Mesodermal cell (in vitro differentiated cells): ENCODE data around the gene IGSF22.
"Not testable (repeated sequence)": the region's sequence is repeated elsewhere in the genome, so short reads cannot be mapped to it uniquely, and the experiment has no call there.

Experiments used
- H3K27ac ChIP-seq: 2 replicates; pipeline ENCODE4 v1.7.0; 2013; ENCODE audit warnings: mild to moderate bottlenecking, low read depth, low read length, moderate library complexity; ENCODE audit not compliant: severe bottlenecking
- H3K36me3 ChIP-seq: 2 replicates; pipeline ENCODE4 v1.7.1; 2013; ENCODE audit warnings: mild to moderate bottlenecking, low read length, moderate library complexity; ENCODE audit not compliant: control insufficient read depth, insufficient read depth
- H3K4me1 ChIP-seq: one replicate; pipeline ENCODE4 v1.7.1; 2013; ENCODE audit warnings: mild to moderate bottlenecking, low read length; ENCODE audit not compliant: insufficient read depth, control insufficient read depth, poor library complexity, severe bottlenecking
- H3K4me3 ChIP-seq: 2 replicates; pipeline ENCODE4 v1.7.0; 2013; ENCODE audit warnings: low read length, control low read depth, mild to moderate bottlenecking; ENCODE audit not compliant: insufficient read depth, poor library complexity, severe bottlenecking; ENCODE audit errors: extremely low read depth
- H3K9me3 ChIP-seq: 2 replicates; pipeline ENCODE4 v1.7.1; 2013; ENCODE audit warnings: mild to moderate bottlenecking, low read length, moderate library complexity; ENCODE audit not compliant: control insufficient read depth
- WGBS, 2 experiments: methylation state at CpG; one replicate each; pipeline ENCODE4 v1.1.5; 2013; ENCODE audit warnings: missing lambda C conversion rate in 2 of 2; ENCODE audit not compliant: insufficient coverage in 2 of 2; 5-methylcytosine and 5-hydroxymethylcytosine counted together

Gene IGSF22

DNA sequence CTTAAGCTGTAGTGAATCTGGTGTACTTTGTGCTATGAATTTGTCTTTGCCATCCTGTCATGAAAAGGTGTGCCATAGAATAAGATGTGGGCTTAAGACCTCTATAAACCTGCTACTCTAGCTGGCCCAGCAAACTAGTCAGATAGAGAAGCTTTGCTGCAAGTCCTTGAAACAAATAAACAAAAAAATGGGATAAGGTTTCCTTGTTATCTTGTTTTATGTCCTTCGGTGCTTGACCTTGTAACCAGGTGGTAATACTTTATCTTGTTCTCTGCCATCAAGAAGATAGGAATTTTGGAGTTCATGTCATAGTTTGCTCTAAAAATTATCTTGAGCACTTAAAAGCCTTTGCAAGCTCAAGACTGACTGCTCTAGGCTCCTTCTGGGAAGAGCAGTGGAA is 41.7 kb downstream of the IGSF22 start:
- H3K27ac ChIP-seq, result no peak overlapping the region
- H3K36me3 ChIP-seq, result no peaks in the 10 kb centered on the region
- no peaks in the 10 kb centered on the region for H3K4me1 ChIP-seq
- WGBS, 2 experiments, result 100% methylated on average over 1 of the region's 1 CpG
- H3K4me3 ChIP-seq, result no peak overlapping the region
- H3K9me3 ChIP-seq, result no peaks in the 10 kb centered on the region

DNA sequence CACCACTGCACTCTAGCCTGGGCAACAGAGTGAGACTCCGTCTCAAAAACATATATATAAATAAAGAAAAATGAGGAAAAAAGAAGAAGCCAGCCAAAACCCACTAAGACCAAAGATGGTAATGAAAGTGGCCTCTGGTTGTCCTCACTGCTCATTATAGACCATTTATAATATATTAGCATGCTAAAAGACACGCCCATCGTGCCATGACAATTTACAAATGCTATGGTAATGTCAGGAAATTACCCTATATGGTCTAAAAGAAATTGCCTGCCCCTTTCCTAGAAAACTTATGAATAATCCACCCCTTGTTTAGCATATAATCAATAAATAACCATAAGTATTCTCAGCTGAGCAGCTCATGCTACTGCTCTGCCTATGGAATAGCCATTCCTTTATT is 43.5 kb downstream of the IGSF22 start:
- Histone ChIP-seq H3K27ac (no peak overlapping the region), H3K4me1 (no peaks in the 10 kb centered on the region), H3K36me3 (no peaks in the 10 kb centered on the region), H3K9me3 (no peaks in the 10 kb centered on the region), H3K4me3 (no peak overlapping the region)
- 90% methylated on average over 2 of the region's 3 CpGs; no CpG with 5 or more reads in 1 of the 2 experiments for WGBS, 2 experiments

DNA sequence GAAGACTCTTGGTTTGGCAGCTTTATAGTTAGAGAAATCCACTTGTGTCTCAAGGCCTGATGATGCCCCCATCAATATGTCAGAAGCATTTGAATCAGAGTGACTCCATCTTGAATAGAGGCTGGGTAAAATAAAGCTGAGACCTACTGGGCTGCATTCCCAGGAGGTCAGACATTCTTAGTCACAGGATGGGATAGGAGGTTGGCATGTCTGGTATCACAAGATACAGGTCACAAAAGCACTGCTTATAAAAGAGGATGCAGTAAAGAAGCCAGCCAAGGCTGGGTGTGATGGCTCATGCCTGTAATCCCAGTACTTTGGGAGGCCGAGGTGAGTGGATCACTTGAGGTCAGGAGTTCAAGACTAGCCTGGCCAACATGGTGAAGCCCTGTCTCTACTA is 44.0 kb downstream of the IGSF22 start:
- not testable (repeated sequence) for H3K4me1 ChIP-seq, H3K4me3 ChIP-seq, H3K9me3 ChIP-seq, H3K36me3 ChIP-seq, H3K27ac ChIP-seq
- WGBS, 2 experiments, result 86 to 100% methylated on average over 1 of the region's 1 CpG

DNA sequence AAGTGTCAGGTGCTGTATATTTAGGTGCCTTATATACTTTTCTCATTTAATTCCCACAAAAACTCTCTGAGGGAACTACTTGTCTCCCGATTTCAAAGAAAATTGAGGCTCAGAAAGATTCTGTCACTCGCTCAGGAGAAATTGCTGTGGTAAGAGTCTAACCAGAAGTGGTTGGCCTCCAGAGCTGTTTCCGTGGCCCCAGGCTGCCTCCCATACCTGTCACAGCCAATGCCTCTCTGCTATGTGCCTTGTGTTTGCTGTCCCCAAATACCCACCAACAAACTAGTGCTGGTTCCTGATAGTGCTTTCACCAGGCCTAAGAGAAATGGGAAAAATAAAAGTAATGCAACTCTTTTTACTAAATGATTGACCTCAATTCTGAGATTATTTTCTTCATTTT is 48.4 kb downstream of the IGSF22 start:
- H3K4me3 ChIP-seq, result no peak overlapping the region
- no peaks in the 10 kb centered on the region for H3K9me3 ChIP-seq
- no peaks in the 10 kb centered on the region for H3K36me3 ChIP-seq
- WGBS, 2 experiments, result 93 to 100% methylated on average over 1 to 2 of the region's 3 CpGs
- H3K27ac ChIP-seq, result no peak overlapping the region
- H3K4me1 ChIP-seq, result no peaks in the 10 kb centered on the region

DNA sequence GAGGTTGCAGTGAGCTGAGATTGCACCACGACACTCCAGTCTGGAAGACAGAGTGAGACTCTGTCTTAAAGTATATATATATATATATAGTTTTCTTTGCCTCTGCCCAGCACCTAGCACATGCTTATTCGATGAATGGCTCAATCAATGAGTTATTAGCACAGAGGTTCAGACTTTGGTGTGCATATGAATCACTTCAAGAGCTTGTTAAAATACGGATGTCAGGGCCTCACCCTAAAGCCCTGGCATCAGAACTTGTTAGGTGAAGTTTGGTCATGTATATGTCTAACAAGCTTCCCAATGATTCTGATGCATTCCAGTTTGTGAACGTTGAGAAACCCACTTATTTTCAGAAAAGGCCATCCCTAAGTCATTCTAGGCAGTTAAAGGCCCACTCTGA is 49.2 kb downstream of the IGSF22 start:
- H3K4me3 ChIP-seq, result no peak overlapping the region
- H3K27ac ChIP-seq, result no peak overlapping the region
- H3K9me3 ChIP-seq, result no peaks in the 10 kb centered on the region
- WGBS, 2 experiments, result 81 to 83% methylated on average over 2 to 3 of the region's 4 CpGs
- H3K4me1 ChIP-seq, result no peaks in the 10 kb centered on the region
- no peaks in the 10 kb centered on the region for H3K36me3 ChIP-seq

DNA sequence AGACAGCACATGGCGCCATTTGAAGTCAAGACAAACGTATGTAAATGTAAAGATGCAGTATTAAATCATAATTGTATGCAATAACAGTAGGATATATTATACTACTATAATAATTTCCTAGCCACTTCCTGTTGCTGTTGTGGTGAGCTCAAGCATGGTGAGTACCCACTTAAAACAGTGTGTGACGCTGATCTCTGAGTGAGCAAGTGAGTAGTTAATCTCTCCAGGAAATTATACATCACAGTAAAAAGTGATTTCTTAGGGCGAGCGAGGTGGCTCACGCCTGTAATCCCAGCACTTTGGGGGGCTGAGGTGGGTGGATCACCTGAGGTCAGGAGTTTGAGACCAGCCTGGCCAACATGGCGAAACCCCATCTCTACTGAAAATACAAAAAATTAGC is 53.8 kb downstream of the IGSF22 start:
- not testable (repeated sequence) for H3K9me3 ChIP-seq, H3K27ac ChIP-seq
- 80% methylated on average over 1 of the region's 7 CpGs; no CpG with 5 or more reads in 1 of the 2 experiments for WGBS, 2 experiments

DNA sequence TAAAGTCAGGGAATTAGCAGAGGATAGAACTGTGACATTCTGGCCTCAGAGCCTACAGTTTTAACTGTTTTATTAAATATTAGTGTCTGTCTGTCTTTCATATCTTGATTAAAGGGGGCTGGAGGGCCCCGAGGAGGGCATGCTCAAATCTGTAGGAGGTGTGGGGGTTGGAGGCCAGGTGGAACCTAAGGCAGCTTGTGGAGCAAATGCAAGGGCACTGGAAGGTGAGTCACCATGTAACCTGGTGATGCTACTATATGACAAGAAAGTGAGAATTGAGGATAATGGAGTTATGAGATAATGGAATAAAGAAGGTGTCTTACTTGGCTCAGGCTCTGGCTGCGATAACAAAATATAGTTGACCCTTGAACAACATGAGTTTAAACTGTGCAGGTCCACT is 54.7 kb downstream of the IGSF22 start:
- no peaks in the 10 kb centered on the region for H3K9me3 ChIP-seq
- 71% methylated on average over 1 of the region's 2 CpGs; no CpG with 5 or more reads in 1 of the 2 experiments for WGBS, 2 experiments
- H3K4me1 ChIP-seq, result no peaks in the 10 kb centered on the region
- H3K36me3 ChIP-seq, result no peaks in the 10 kb centered on the region
- H3K27ac ChIP-seq, result no peak overlapping the region
- no peak overlapping the region for H3K4me3 ChIP-seq

More for the DNA sequence above, 53.8 kb downstream of the IGSF22 start:
- not testable (repeated sequence) for H3K4me1 ChIP-seq, H3K4me3 ChIP-seq, H3K36me3 ChIP-seq

DNA sequence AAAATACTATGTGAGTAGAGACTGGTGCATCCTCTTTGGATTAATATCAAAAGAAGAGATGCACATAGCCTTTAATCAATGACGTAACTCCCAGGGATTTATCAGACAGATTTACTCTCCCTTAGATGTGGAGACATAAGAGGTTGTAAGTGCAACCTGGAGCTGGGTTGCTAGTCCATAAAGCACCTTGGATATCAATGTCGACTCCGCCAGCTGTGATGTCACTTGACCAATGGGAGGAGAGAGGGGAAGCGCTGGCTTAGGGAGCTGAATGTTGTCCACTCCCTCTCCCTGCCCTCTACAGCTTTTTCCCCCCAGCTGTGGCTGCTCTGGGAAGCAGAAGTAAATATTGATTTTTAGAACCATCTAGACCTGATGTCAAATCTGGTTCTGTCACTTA is 56.3 kb downstream of the IGSF22 start:
- Histone ChIP-seq H3K4me3 (no peak overlapping the region), H3K4me1 (no peaks in the 10 kb centered on the region), H3K9me3 (no peaks in the 10 kb centered on the region), H3K36me3 (no peaks in the 10 kb centered on the region), H3K27ac (no peak overlapping the region)
- WGBS, 2 experiments, result 58 to 100% methylated on average over 1 to 2 of the region's 4 CpGs

DNA sequence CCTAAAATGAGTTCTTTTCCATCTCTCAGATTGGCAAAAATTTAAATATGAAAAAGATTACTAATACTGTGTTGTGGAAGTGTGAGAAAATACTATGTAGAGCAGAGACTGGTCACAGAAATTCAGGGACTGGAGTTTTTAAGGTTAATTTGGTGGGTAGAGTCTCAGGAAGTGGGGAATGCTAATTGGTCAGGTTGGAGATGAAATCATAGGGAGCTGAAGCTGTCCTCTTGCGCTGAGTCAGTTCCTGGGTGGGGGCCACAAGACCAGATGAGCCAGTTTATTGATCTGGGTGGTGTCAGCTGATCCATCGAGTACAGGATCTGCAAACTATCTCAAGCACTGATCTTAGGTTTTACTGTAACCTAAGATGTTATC is 56.8 kb downstream of the IGSF22 start:
- Histone ChIP-seq H3K9me3 (no peaks in the 10 kb centered on the region), H3K36me3 (no peaks in the 10 kb centered on the region), H3K27ac (no peak overlapping the region), H3K4me3 (no peak overlapping the region), H3K4me1 (no peaks in the 10 kb centered on the region)
- WGBS, 2 experiments, result 43 to 100% methylated on average over 1 of the region's 2 CpGs

DNA sequence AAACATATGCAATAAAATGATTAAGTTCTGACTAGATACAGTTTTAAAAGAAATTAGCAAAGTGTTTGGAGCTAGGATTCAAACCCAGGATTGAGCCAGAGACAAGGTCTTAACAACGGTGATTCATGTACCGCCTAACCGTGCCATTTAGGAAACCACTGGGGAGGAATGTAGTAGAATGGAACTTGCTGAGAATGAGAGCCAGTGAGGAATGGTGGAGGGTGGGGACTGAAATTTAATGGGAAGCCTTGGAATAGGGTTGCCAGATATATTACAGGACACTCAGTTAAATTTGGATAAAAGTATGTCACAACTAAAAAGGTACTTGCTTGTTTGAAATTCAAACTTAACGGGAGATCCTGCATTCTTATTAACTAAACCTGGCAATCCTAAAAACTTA is 57.9 kb downstream of the IGSF22 start:
- Histone ChIP-seq H3K4me1 (no peaks in the 10 kb centered on the region), H3K4me3 (no peak overlapping the region), H3K9me3 (no peaks in the 10 kb centered on the region), H3K36me3 (no peaks in the 10 kb centered on the region), H3K27ac (no peak overlapping the region)
- 92 to 100% methylated on average over 1 to 4 of the region's 4 CpGs for WGBS, 2 experiments

DNA sequence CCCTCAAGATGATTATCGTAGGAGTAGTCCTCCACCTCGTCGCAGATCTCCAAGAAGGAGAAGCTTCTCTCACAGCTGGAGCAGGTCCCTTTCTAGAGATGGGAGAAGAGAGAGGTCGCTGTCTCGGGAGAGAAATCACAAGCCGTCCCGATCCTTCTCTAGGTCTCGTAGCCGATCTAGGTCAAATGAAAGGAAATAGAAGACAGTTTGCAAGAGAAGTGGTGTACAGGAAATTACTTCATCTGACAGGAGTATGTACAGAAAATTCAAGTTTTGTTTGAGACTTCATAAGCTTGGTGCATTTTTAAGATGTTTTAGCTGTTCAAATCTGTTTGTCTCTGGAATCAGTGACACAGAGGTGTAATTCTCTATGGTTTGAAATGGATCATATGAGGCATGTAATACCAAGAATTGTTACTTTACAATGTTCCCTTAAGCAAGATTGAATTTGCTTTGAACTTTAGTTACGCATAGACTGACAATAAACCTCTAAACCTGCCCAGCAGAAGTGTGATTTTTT is 60.6 kb downstream of the IGSF22 start:
- H3K36me3 ChIP-seq, H3K4me3 ChIP-seq, H3K27ac ChIP-seq, H3K9me3 ChIP-seq, H3K4me1 ChIP-seq: not testable (repeated sequence)
- 69 to 76% methylated on average over 5 to 7 of the region's 10 CpGs for WGBS, 2 experiments
